Measurements from ENCODE around the gene ABTB2.

The ABTB2 gene

GRCh38 chr11:34340653-34341052 is 17.2 kb downstream of the ABTB2 start:
- no peak for DNase-seq

- DNase-seq, result no peak
Measured at GRCh38 chr11:34339149-34340064, 18.4 kb downstream of the ABTB2 start.

- no peak for DNase-seq
Measured at GRCh38 chr11:34337016-34337415, 20.8 kb downstream of the ABTB2 start.

- no peak for DNase-seq
Measured at GRCh38 chr11:34335801-34336200, 22.0 kb downstream of the ABTB2 start.

- DNase-seq, result no peak
Measured at GRCh38 chr11:34335331-34335730, 22.5 kb downstream of the ABTB2 start.

- DNase-seq, result no peak
Measured at GRCh38 chr11:34333787-34334186, 24.0 kb downstream of the ABTB2 start.

GRCh38 chr11:34332524-34332923 is 25.3 kb downstream of the ABTB2 start:
- DNase-seq, result no peak

- DNase-seq, result no peak
Measured at GRCh38 chr11:34331736-34332135, 26.1 kb downstream of the ABTB2 start.

GRCh38 chr11:34331329-34331728 is 26.5 kb downstream of the ABTB2 start:
- DNase-seq, result no peak

- DNase-seq, result no peak
Measured at GRCh38 chr11:34330653-34331052, 27.2 kb downstream of the ABTB2 start.

GRCh38 chr11:34329876-34330275 is 27.9 kb downstream of the ABTB2 start:
- no peak for DNase-seq

- DNase-seq, result no peak
Measured at GRCh38 chr11:34328632-34328910, 29.2 kb downstream of the ABTB2 start.

GRCh38 chr11:34327804-34328631 is 29.8 kb downstream of the ABTB2 start:
- DNase-seq, result no peak

GRCh38 chr11:34324466-34324865 is 33.3 kb downstream of the ABTB2 start:
- DNase-seq, result no peak

- DNase-seq, result no peak
Measured at GRCh38 chr11:34323601-34324000, 34.2 kb downstream of the ABTB2 start.

GRCh38 chr11:34318111-34319037 is 39.4 kb downstream of the ABTB2 start:
- no peak for DNase-seq

- no peak for DNase-seq
Measured at GRCh38 chr11:34317666-34318065, 40.1 kb downstream of the ABTB2 start.

- no peak for DNase-seq
Measured at GRCh38 chr11:34317036-34317360, 40.8 kb downstream of the ABTB2 start.

- DNase-seq, result no peak
Measured at GRCh38 chr11:34316347-34317035, 41.3 kb downstream of the ABTB2 start.

- no peak for DNase-seq
Measured at GRCh38 chr11:34315394-34315793, 42.4 kb downstream of the ABTB2 start.

GRCh38 chr11:34314936-34315335 is 42.9 kb downstream of the ABTB2 start:
- no peak for DNase-seq

GRCh38 chr11:34314176-34314575 is 43.6 kb downstream of the ABTB2 start:
- DNase-seq, result no peak

- DNase-seq, result no peak
Measured at GRCh38 chr11:34313099-34313517, 44.7 kb downstream of the ABTB2 start.
